ENCODE data around the gene GLTP.

GRCh38 chr12:109810954-109811623 is 69.3 kb downstream of the GLTP start:
- no peak for TF ChIP-seq POLR2A (IDR thresholded peaks at IDR 0.05)
- TF ChIP-seq, protein P1, sequence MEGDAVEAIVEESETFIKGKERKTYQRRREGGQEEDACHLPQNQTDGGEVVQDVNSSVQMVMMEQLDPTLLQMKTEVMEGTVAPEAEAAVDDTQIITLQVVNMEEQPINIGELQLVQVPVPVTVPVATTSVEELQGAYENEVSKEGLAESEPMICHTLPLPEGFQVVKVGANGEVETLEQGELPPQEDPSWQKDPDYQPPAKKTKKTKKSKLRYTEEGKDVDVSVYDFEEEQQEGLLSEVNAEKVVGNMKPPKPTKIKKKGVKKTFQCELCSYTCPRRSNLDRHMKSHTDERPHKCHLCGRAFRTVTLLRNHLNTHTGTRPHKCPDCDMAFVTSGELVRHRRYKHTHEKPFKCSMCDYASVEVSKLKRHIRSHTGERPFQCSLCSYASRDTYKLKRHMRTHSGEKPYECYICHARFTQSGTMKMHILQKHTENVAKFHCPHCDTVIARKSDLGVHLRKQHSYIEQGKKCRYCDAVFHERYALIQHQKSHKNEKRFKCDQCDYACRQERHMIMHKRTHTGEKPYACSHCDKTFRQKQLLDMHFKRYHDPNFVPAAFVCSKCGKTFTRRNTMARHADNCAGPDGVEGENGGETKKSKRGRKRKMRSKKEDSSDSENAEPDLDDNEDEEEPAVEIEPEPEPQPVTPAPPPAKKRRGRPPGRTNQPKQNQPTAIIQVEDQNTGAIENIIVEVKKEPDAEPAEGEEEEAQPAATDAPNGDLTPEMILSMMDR (IDR thresholded peaks at IDR 0.05), result no peak
